PC-3 (cell line): ENCODE data around the gene ZNF430. TPM values are rescaled to one million over a fixed set of nuclear protein-coding genes. Genes with fewer than 3 reads are reported as not detected.

Experiments used
- ATAC-seq: fragments of 200-7000 bp; cut with Tn5 transposase; 2 replicates; pipeline ENCODE4 v1.9.1; 2020; ENCODE audit warnings: mild to moderate bottlenecking, moderate library complexity
- BruUV-seq: library from RNA; stranded (reverse); fragments of 400-500 nt; replicated peaks from 2 replicates; lab custom pipeline; 2021; lab: Mats Ljungman, UMichigan
- CTCF ChIA-PET: fragments of 300-600 bp; sonication (Branson Sonifier 250); formaldehyde crosslinking; loops from one replicate; lab custom pipeline; 2022; ENCODE audit warnings: antibody characterized with exemption; lab: Charles Lee
- POLR2A ChIA-PET: fragments of 300-600 bp; sonication (Branson Sonifier 250); formaldehyde crosslinking; loops from one replicate; lab custom pipeline; 2022; ENCODE audit warnings: antibody characterized with exemption; ENCODE audit not compliant: unreplicated experiment; lab: Charles Lee
- DNase-seq: peaks from one replicate; pipeline ENCODE4 v3.0.0-alpha.2; 2015
- H2AFZ ChIP-seq: fragments of 300-600 bp; sonication (generic); 2 replicates; pipeline ENCODE4 v1.6.0; 2016; ENCODE audit warnings: antibody characterized with exemption, low read length
- H3F3A ChIP-seq: fragments of 300-600 bp; sonication (generic); one replicate; pipeline ENCODE4 v1.6.0; 2017; ENCODE audit warnings: antibody characterized with exemption, low read length, control low read depth, mild to moderate bottlenecking; ENCODE audit not compliant: unreplicated experiment
- H3K27ac ChIP-seq: fragments of 300-600 bp; sonication (generic); 2 replicates; pipeline ENCODE4 v1.5.1; 2016; ENCODE audit warnings: mild to moderate bottlenecking, low read length
- H3K27me3 ChIP-seq: fragments of 300-600 bp; sonication (generic); 2 replicates; pipeline ENCODE4 v1.6.1; 2016; ENCODE audit warnings: low read length, mixed read lengths
- H3K36me3 ChIP-seq: fragments of 300-600 bp; sonication (generic); 2 replicates; pipeline ENCODE4 v1.6.1; 2016; ENCODE audit warnings: low read depth, mixed run types, low read length, mixed read lengths
- H3K4me1 ChIP-seq: fragments of 300-600 bp; sonication (generic); 2 replicates; pipeline ENCODE4 v1.5.1; 2016; ENCODE audit warnings: low read length; ENCODE audit not compliant: insufficient read depth
- H3K4me2 ChIP-seq: fragments of 300-600 bp; sonication (generic); 2 replicates; pipeline ENCODE4 v1.6.0; 2016; ENCODE audit warnings: low read length
- H3K4me3 ChIP-seq: fragments of 300-600 bp; sonication (generic); 2 replicates; pipeline ENCODE4 v1.5.1; 2016; ENCODE audit warnings: mild to moderate bottlenecking, low read length, mixed read lengths
- H3K79me2 ChIP-seq: fragments of 300-600 bp; sonication (generic); 2 replicates; pipeline ENCODE4 v1.6.1; 2017; ENCODE audit warnings: low read length, mixed read lengths
- H3K9ac ChIP-seq: fragments of 300-600 bp; sonication (generic); 2 replicates; pipeline ENCODE4 v1.6.0; 2016; ENCODE audit warnings: mild to moderate bottlenecking, low read length
- H3K9me2 ChIP-seq: fragments of 300-600 bp; sonication (generic); replicated peaks from 2 replicates; pipeline ENCODE4 v1.6.1; 2016; ENCODE audit warnings: mixed run types, low read length, mixed read lengths
- H3K9me3 ChIP-seq: fragments of 300-600 bp; sonication (generic); 2 replicates; pipeline ENCODE4 v1.6.1; 2016; ENCODE audit warnings: low read length, mixed read lengths
- H4K20me1 ChIP-seq: fragments of 300-600 bp; sonication (generic); 2 replicates; pipeline ENCODE4 v1.6.1; 2016; ENCODE audit warnings: low read length, mixed read lengths
- CTCF ChIP-seq: fragments of 300-600 bp; sonication (generic); conservative IDR thresholded peaks from 2 replicates; pipeline ENCODE4 v1.5.1; 2017; ENCODE audit warnings: antibody characterized with exemption, low read depth, mild to moderate bottlenecking, low read length
- EZH2 ChIP-seq: fragments of 300-600 bp; sonication (generic); IDR thresholded peaks from one replicate; pipeline ENCODE4 v1.6.1; 2017; ENCODE audit warnings: antibody characterized with exemption, mild to moderate bottlenecking, low read length; ENCODE audit not compliant: unreplicated experiment
- EZH2phosphoT487 ChIP-seq: fragments of 300-600 bp; sonication (generic); IDR thresholded peaks from 2 replicates; pipeline ENCODE4 v1.6.1; 2018; ENCODE audit warnings: mild to moderate bottlenecking, antibody characterized with exemption, low read length, borderline replicate concordance
- intact Hi-C: fragments of 100-400 bp; cut with micrococcal nuclease; formaldehyde crosslinking; loops from 2 replicates; pipeline ENCODE4 v1.9.0; 2023
- total RNA-seq: library from RNA; depleted of rRNA; stranded (reverse); fragments of >200 nt; gene quantifications from 2 replicates; pipeline ENCODE4 v1.2.3, GENCODE V29; 2014

The ZNF430 gene
- total RNA-seq, 1 experiment from 2014 or later = 9.7 TPM

- TF ChIP-seq EZH2 (no peak), CTCF (no peak), EZH2phosphoT487 (no peak)
- intact Hi-C loops = no loop called here
- BruUV-seq = no TSS peak
Measured at GRCh38 chr19:21052902-21053301, 32.4 kb downstream of the ZNF430 start.

GRCh38 chr19:21065336-21065735 is 44.9 kb downstream of the ZNF430 start:
- no peaks in the 10 kb centered on the region for H3K9me2 ChIP-seq
- H3K27me3 ChIP-seq = no peaks in the 10 kb centered on the region
- H3K9me3 ChIP-seq = no peaks in the 10 kb centered on the region; the same call in 1 of the 2 replicates
- no peak overlapping the region for H3K9ac ChIP-seq
- no peak for TF ChIP-seq EZH2
- no peak for TF ChIP-seq CTCF
- TF ChIP-seq EZH2phosphoT487 = no peak
- H3K79me2 ChIP-seq = no peaks in the 10 kb centered on the region
- ATAC-seq = no peak
- H3F3A ChIP-seq = no peaks in the 10 kb centered on the region
- H3K36me3 ChIP-seq = peaks cover 23% of the 10 kb centered on the region
- H3K4me3 ChIP-seq = no peak overlapping the region
- H2AFZ ChIP-seq = no peak overlapping the region
- intact Hi-C loops = no loop called here
- H3K4me2 ChIP-seq = no peak overlapping the region
- no peak overlapping the region for H3K27ac ChIP-seq
- BruUV-seq = no TSS peak
- POLR2A ChIA-PET = no interaction called here
- H3K4me1 ChIP-seq = no peaks in the 10 kb centered on the region
- no peaks in the 10 kb centered on the region for H4K20me1 ChIP-seq
- CTCF ChIA-PET = no interaction called here
- DNase-seq = no peak

More at GRCh38 chr19:21052902-21053301, 32.4 kb downstream of the ZNF430 start:
- H3K9me3 ChIP-seq = peaks cover 30% of the 10 kb centered on the region
- no peak for DNase-seq
- H3K36me3 ChIP-seq = peaks cover 83% of the 10 kb centered on the region
- H3K79me2 ChIP-seq = no peaks in the 10 kb centered on the region
- H3K4me3 ChIP-seq = no peak overlapping the region
- no peak for ATAC-seq
- H2AFZ ChIP-seq = no peak overlapping the region
- no peaks in the 10 kb centered on the region for H3K27me3 ChIP-seq
- no peaks in the 10 kb centered on the region for H3K4me1 ChIP-seq
- ChIA-PET POLR2A (no interaction called here), CTCF (no interaction called here)
- H3K9me2 ChIP-seq = no peaks in the 10 kb centered on the region
- no peaks in the 10 kb centered on the region for H3F3A ChIP-seq
- no peaks in the 10 kb centered on the region for H4K20me1 ChIP-seq
- no peak overlapping the region for H3K4me2 ChIP-seq
- no peak overlapping the region for H3K9ac ChIP-seq
- no peak overlapping the region for H3K27ac ChIP-seq
